ENCODE results near the gene ELF4. TPM values are rescaled to one million over a fixed set of nuclear protein-coding genes. Genes with fewer than 3 reads are reported as not detected.

Gene ELF4
- total and polyA plus RNA-seq, 9 of the 15 experiments (the other 6 are each of a cell fraction or from before 2014, with no cell fraction given): 5.9 to 55.8 (median 25.2) TPM

- TF ChIP-seq RBFOX2 (IDR thresholded peaks at IDR 0.05; ENCODE audit: low read depth, low read length) (peak; percentile 78), ZBTB33 (CRISPR knock-in tag; IDR thresholded peaks at IDR 0.05) (no peak), LARP7 (IDR thresholded peaks at IDR 0.05) (no peak), POLR2AphosphoS5 (IDR thresholded peaks at IDR 0.05; ENCODE audit: control insufficient read depth, insufficient read depth, low read depth, low read length) (no peak), STAT5A (IDR thresholded peaks at IDR 0.05; ENCODE audit: borderline replicate concordance, low read length) (no peak), MIER1 (IDR thresholded peaks at IDR 0.05; ENCODE audit: low read depth) (no peak), ZBTB9 (CRISPR knock-in tag; IDR thresholded peaks at IDR 0.05) (no peak), CBX2 (IDR thresholded peaks at IDR 0.05; ENCODE audit: insufficient read depth, low read length, poor library complexity, severe bottlenecking) (no peak)
Observed at GRCh38 chrX:130109429-130110378, 593 bp downstream of the ELF4 start (continued).

Measured in K562 (cell line).